COR-L47 (cell line): ENCODE measurements around the gene IL4I1.

Source experiments
- DNase-seq: peaks from one replicate; lab custom pipeline; 2025; lab: John Stamatoyannopoulos, UW

Gene IL4I1

GRCh38 chr19:49862391-49863253, 34.1 kb downstream of the IL4I1 start:
- DNase-seq, result no peak

GRCh38 chr19:49861541-49862378, 34.9 kb downstream of the IL4I1 start:
- DNase-seq, result no peak

- DNase-seq, result no peak
These were observed 35.6 kb downstream of the IL4I1 start for GRCh38 chr19:49861107-49861506.

- DNase-seq, result no peak
These were observed 36.2 kb downstream of the IL4I1 start for GRCh38 chr19:49860336-49861102.

- no peak for DNase-seq
These were observed 36.9 kb downstream of the IL4I1 start for GRCh38 chr19:49859682-49860335.

- DNase-seq, result no peak
These were observed 38.4 kb downstream of the IL4I1 start for GRCh38 chr19:49858088-49858985.

- DNase-seq, result no peak
These were observed 38.9 kb downstream of the IL4I1 start for GRCh38 chr19:49857838-49858087.

GRCh38 chr19:49857061-49857837, 39.4 kb downstream of the IL4I1 start:
- DNase-seq, result no peak

- DNase-seq, result no peak
These were observed 40.1 kb downstream of the IL4I1 start for GRCh38 chr19:49856574-49857021.

GRCh38 chr19:49855676-49856573, 40.8 kb downstream of the IL4I1 start:
- no peak for DNase-seq

GRCh38 chr19:49855277-49855675, 41.4 kb downstream of the IL4I1 start:
- DNase-seq, result no peak

GRCh38 chr19:49854378-49855263, 42.1 kb downstream of the IL4I1 start:
- DNase-seq, result no peak

- DNase-seq, result no peak
These were observed 42.8 kb downstream of the IL4I1 start for GRCh38 chr19:49853852-49854377.

GRCh38 chr19:49852631-49853126, 44.0 kb downstream of the IL4I1 start:
- DNase-seq, result no peak

GRCh38 chr19:49851456-49852259, 45.0 kb downstream of the IL4I1 start:
- peak; percentile 32 for DNase-seq

GRCh38 chr19:49850487-49851342, 46.0 kb downstream of the IL4I1 start, which contains the start of gene PTOV1:
TSS of gene PTOV1 (plus strand) at chr19:49851159.
- DNase-seq, result peak; percentile 87
